Body of pancreas (tissue), 4 donors: Measurements from ENCODE around the gene ACSM2A. TPM values are rescaled to one million over a fixed set of nuclear protein-coding genes. Genes with fewer than 3 reads are reported as not detected.

Source experiments
- ATAC-seq: fragments of 150-250 bp; one replicate; pipeline ENCODE4 v1.9.1; 2016
- DNase-seq, 4 donors: peaks; one replicate each; pipeline ENCODE4 v3.0.0-alpha.2; 2019
- H3K27ac ChIP-seq, 4 donors: fragments of 200-600 bp; sonication (generic); 1 replicate in 3 of 4; 2 replicates in 1 of 4; pipeline versions ENCODE4 v1.5.1 to v1.6.1; 2016 to 2019; ENCODE audit warnings: mild to moderate bottlenecking in 1 of 4, mixed read lengths in 1 of 4, moderate library complexity in 1 of 4
- H3K27me3 ChIP-seq, 2 donors: fragments of 200-600 bp; sonication (generic); one replicate each; pipeline ENCODE4 v1.6.0; 2016; ENCODE audit warnings: mild to moderate bottlenecking in 1 of 2
- H3K36me3 ChIP-seq, 2 donors: fragments of 200-600 bp; sonication (generic); replicated peaks in 1 of 2; 2 replicates each; pipeline ENCODE4 v1.5.1; 2016; ENCODE audit warnings: low read depth in 2 of 2; ENCODE audit not compliant: insufficient read depth in 1 of 2
- H3K4me1 ChIP-seq: fragments of 200-600 bp; sonication (generic); one replicate; pipeline ENCODE4 v1.6.0; 2016
- H3K4me3 ChIP-seq, 2 donors: fragments of 200-600 bp; sonication (generic); 1 replicate in 1 of 2; 2 replicates in 1 of 2; pipeline ENCODE4 v1.5.1; 2016 to 2019
- H3K9me3 ChIP-seq, 3 donors: fragments of 200-600 bp; sonication (generic); 1 replicate in 2 of 3; 2 replicates in 1 of 3; pipeline ENCODE4 v1.5.1; 2016
- POLR2A ChIP-seq, 3 donors: fragments of 450-650 bp; IDR thresholded peaks; one replicate each; pipeline ENCODE4 v1.6.1; 2016; ENCODE audit warnings: antibody characterized with exemption in 3 of 3, mild to moderate bottlenecking in 2 of 3
- WGBS, 2 donors: methylation state at CpG; one replicate each; pipeline ENCODE4 v1.1.5; 2017; 5-methylcytosine and 5-hydroxymethylcytosine counted together
- intact Hi-C: fragments of 100-400 bp; cut with DNase I; formaldehyde crosslinking; loops from one replicate; pipeline ENCODE4 v1.15.1; 2023
- total RNA-seq, 2 donors: library from RNA; depleted of rRNA; stranded (reverse); fragments of >200 nt; gene quantifications; one replicate each; pipeline ENCODE4 v1.1.0, GENCODE V29; 2016
- TF ChIP-seq, protein P1 (sequence below), 7 experiments: fragments of 450-650 bp in 4 of 7; fragments of 200-600 bp in 3 of 7; sonication (generic) in 3 of 7; IDR thresholded peaks; one replicate each; pipeline ENCODE4 v1.5.1; 2016 to 2019; ENCODE audit warnings: antibody characterized with exemption in 7 of 7

ACSM2A gene
- total RNA-seq, 2 donors from 2014 or later = not detected

DNA sequence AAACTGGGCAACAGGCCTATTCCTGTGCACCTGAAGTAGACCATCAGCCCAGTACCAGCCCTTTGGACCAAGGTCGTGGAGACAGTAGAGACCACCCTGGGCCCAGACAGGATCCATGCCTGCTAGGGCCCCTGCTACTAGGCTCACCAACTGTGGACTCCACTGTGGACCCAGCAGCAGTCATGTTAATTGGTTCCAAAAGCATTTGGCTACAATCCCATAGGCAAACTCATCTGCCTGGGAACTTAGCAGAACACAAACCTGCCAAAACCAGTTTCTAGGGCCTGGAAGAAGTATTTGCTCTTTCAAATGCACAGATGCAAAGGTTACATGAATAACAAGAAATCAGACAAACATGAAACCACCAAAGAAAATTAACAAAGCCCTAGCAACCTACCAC is 53.1 kb downstream of the ACSM2A start:
- TF ChIP-seq, protein P1, sequence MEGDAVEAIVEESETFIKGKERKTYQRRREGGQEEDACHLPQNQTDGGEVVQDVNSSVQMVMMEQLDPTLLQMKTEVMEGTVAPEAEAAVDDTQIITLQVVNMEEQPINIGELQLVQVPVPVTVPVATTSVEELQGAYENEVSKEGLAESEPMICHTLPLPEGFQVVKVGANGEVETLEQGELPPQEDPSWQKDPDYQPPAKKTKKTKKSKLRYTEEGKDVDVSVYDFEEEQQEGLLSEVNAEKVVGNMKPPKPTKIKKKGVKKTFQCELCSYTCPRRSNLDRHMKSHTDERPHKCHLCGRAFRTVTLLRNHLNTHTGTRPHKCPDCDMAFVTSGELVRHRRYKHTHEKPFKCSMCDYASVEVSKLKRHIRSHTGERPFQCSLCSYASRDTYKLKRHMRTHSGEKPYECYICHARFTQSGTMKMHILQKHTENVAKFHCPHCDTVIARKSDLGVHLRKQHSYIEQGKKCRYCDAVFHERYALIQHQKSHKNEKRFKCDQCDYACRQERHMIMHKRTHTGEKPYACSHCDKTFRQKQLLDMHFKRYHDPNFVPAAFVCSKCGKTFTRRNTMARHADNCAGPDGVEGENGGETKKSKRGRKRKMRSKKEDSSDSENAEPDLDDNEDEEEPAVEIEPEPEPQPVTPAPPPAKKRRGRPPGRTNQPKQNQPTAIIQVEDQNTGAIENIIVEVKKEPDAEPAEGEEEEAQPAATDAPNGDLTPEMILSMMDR (IDR thresholded peaks at IDR 0.05) = no peak
- no peak for TF ChIP-seq POLR2A (IDR thresholded peaks at IDR 0.05)
- DNase-seq (no peak), ATAC-seq (no peak)
- Histone ChIP-seq H3K27me3 (no peaks in the 10 kb centered on the region), H3K4me3 (no peak overlapping the region), H3K9me3 (peaks cover 0 to 11% (median 0%) of the 10 kb centered on the region in 3 donors), H3K4me1 (no peaks in the 10 kb centered on the region), H3K27ac (no peak overlapping the region), H3K36me3 (no peaks in the 10 kb centered on the region)
- 90% methylated on average over 1 of the region's 1 CpG; no CpG with 5 or more reads in 1 of the 2 donors for WGBS, 2 donors
- intact Hi-C loops = no loop called here

DNA sequence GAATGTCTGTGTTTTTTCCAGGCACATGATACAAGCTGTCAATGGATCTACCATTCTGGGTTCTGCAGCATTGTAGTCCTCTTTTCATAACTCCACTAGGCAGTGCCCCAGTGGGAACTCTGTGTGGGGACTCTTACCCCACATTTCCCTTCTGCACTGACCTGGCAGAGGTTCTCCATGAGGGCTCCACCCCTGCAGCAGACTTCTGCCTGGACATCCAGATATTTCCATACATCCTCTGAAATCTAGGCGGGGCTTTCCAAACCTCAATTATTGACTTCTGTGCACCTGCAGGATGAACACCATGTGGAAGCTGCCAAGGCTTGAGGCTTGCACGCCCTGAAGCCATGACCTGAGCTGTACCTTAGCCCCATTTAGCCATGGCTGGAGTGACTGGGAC is 56.0 kb downstream of the ACSM2A start:
- no peaks in the 10 kb centered on the region for H3K4me1 ChIP-seq
- H3K4me3 ChIP-seq = no peak overlapping the region
- no peak overlapping the region for H3K27ac ChIP-seq
- TF ChIP-seq, protein P1 (IDR thresholded peaks at IDR 0.05) = no peak
- no peak for TF ChIP-seq POLR2A (IDR thresholded peaks at IDR 0.05)
- intact Hi-C loops = no loop called here
- H3K27me3 ChIP-seq = no peaks in the 10 kb centered on the region
- no peak for DNase-seq
- peaks cover 0 to 11% (median 0%) of the 10 kb centered on the region in 3 donors for H3K9me3 ChIP-seq
- no peak for ATAC-seq
- no peaks in the 10 kb centered on the region for H3K36me3 ChIP-seq
- WGBS, 2 donors = 56 to 90% methylated on average over 2 of the region's 2 CpGs

DNA sequence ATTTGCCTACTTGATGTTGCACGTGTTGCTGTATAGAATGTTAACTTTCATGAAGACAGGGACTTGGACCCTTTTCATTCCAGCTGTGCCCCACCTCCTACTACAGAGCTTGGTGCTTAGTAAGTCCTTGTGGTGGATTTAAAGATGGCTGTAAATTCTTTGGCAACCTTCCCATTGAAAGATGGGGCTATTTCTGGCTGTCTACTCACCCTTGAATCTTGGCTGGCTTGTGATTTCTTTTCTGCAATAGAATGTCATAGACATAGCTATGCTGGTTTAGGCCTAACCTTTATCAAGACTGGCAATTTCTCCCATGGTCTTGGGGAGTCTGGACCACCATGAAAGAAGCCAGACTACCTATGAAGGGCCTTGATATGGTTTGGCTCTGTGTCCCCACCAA is 59.0 kb downstream of the ACSM2A start:
- intact Hi-C loops = no loop called here
- Histone ChIP-seq H3K27me3 (no peaks in the 10 kb centered on the region), H3K27ac (no peak overlapping the region), H3K9me3 (peaks cover 0 to 11% (median 0%) of the 10 kb centered on the region in 3 donors), H3K36me3 (no peaks in the 10 kb centered on the region), H3K4me1 (peaks cover 4% of the 10 kb centered on the region), H3K4me3 (no peak overlapping the region)
- TF ChIP-seq, protein P1 (IDR thresholded peaks at IDR 0.05) = no peak
- TF ChIP-seq POLR2A (IDR thresholded peaks at IDR 0.05) = no peak
- DNase-seq (no peak), ATAC-seq (no peak)
- WGBS, 2 donors = 50 to 56% methylated on average over 1 of the region's 1 CpG

DNA sequence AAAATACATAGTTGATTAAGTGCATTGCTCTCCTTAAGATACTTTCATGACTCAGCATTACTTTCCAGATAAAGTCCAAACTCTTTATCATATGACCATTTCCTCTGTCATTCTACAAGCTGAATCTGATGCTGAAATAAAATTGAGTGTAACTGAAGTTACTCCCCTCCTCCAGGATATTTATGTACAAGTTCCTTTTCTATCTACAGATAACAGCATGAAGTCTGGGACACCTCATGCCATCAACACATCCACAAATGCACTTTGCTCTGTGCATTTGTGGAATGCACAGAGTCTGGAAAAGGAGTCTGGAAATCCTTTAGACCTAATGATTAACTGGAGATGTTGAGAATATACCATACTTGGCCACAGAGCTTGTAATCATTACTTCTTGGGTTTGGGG is 64.4 kb downstream of the ACSM2A start:
- peaks cover 4% of the 10 kb centered on the region for H3K4me1 ChIP-seq
- no peaks in the 10 kb centered on the region for H3K27me3 ChIP-seq
- ATAC-seq (no peak), DNase-seq (no peak)
- intact Hi-C loops = no loop called here
- no peaks in the 10 kb centered on the region for H3K9me3 ChIP-seq
- no peaks in the 10 kb centered on the region for H3K36me3 ChIP-seq
- TF ChIP-seq POLR2A (IDR thresholded peaks at IDR 0.05) = no peak
- TF ChIP-seq, protein P1 (IDR thresholded peaks at IDR 0.05) = no peak
- no peak overlapping the region for H3K27ac ChIP-seq
- no peak overlapping the region for H3K4me3 ChIP-seq

GRCh38 chr16:20517149-20517548 is 65.8 kb downstream of the ACSM2A start:
- Histone ChIP-seq H3K4me3 (no peak overlapping the region), H3K9me3 (no peaks in the 10 kb centered on the region), H3K27me3 (no peaks in the 10 kb centered on the region), H3K27ac (no peak overlapping the region), H3K4me1 (peaks cover 4% of the 10 kb centered on the region), H3K36me3 (no peaks in the 10 kb centered on the region)
- ATAC-seq = no peak
- intact Hi-C loops = no loop called here
- TF ChIP-seq, protein P1 (IDR thresholded peaks at IDR 0.05) = no peak
- no peak for TF ChIP-seq POLR2A (IDR thresholded peaks at IDR 0.05)
- WGBS, 2 donors = 66 to 69% methylated on average over 3 of the region's 3 CpGs
- no peak for DNase-seq
